H1 (cell line): ENCODE results near the gene ADD1. TPM values are rescaled to one million over a fixed set of nuclear protein-coding genes. Genes with fewer than 3 reads are reported as not detected.

Experiments
- CTCF ChIA-PET: fragments of 300-600 bp; sonication (Branson Sonifier 250); formaldehyde crosslinking; loops from one replicate; lab custom pipeline; 2021; ENCODE audit not compliant: partially characterized antibody; lab: Charles Lee
- POLR2A ChIA-PET: fragments of 300-600 bp; sonication (Branson Sonifier 250); formaldehyde crosslinking; loops from one replicate; lab custom pipeline; 2021; ENCODE audit warnings: inconsistent platforms; ENCODE audit not compliant: partially characterized antibody; lab: Charles Lee
- DNase-seq, 2 experiments: peaks; one replicate each; pipeline versions ENCODE4 v3.0.0 to v3.0.0-alpha.2; 2010 to 2022; ENCODE audit warnings: low spot score in 2 of 2, low read depth in 1 of 2, mixed read lengths in 1 of 2
- FAIRE-seq: peaks from 2 replicates; lab custom pipeline; 2011; peaks lifted over from hg19 to GRCh38; lab: Jason Lieb, UNC
- H2AFZ ChIP-seq: 2 replicates; pipeline ENCODE4 v1.8.1; 2012; ENCODE audit warnings: low read length, inconsistent platforms
- H2AK5ac ChIP-seq: 2 replicates; pipeline ENCODE4 v1.6.1; 2013; ENCODE audit warnings: low read depth, low read length
- H2BK120ac ChIP-seq: replicated peaks from 2 replicates; pipeline ENCODE3; 2013; ENCODE audit warnings: low read depth, low read length, inconsistent platforms
- H2BK12ac ChIP-seq: 2 replicates; pipeline ENCODE4 v1.6.1; 2013; ENCODE audit warnings: low read depth, low read length
- H2BK15ac ChIP-seq: 2 replicates; pipeline ENCODE4 v1.6.1; 2013; ENCODE audit warnings: low read length
- H2BK20ac ChIP-seq: 2 replicates; pipeline ENCODE4 v1.6.1; 2013; ENCODE audit warnings: low read length
- H2BK5ac ChIP-seq: 2 replicates; pipeline ENCODE4 v1.6.1; 2013; ENCODE audit warnings: low read depth, low read length
- H3K14ac ChIP-seq: 2 replicates; pipeline ENCODE4 v1.6.1; 2013; ENCODE audit warnings: inconsistent platforms; ENCODE audit not compliant: insufficient read length
- H3K18ac ChIP-seq: 2 replicates; pipeline ENCODE4 v1.6.1; 2013; ENCODE audit warnings: low read length; ENCODE audit errors: extremely low read depth
- H3K23ac ChIP-seq: 2 replicates; pipeline ENCODE4 v1.6.1; 2013; ENCODE audit warnings: inconsistent platforms; ENCODE audit not compliant: insufficient read length
- H3K23me2 ChIP-seq: 2 replicates; pipeline ENCODE4 v1.6.1; 2013; ENCODE audit warnings: low read depth, low read length
- H3K27ac ChIP-seq: 2 replicates; pipeline ENCODE4 v1.6.1; 2011; ENCODE audit warnings: low read depth, low read length, inconsistent platforms
- H3K27me3 ChIP-seq, 4 experiments: replicated peaks in 1 of 4; 1 replicate in 1 of 4; 2 replicates in 3 of 4; pipeline versions ENCODE4 v1.6.1 to v1.8.1; 2011 to 2013; ENCODE audit warnings: low read length in 3 of 4, mild to moderate bottlenecking in 3 of 4, inconsistent platforms in 2 of 4, mixed read lengths in 2 of 4, moderate library complexity in 1 of 4; ENCODE audit not compliant: control insufficient read depth in 3 of 4, insufficient read depth in 3 of 4; ENCODE audit errors: extremely low read depth in 1 of 4
- H3K36me3 ChIP-seq, 4 experiments: 2 replicates each; pipeline versions ENCODE4 v1.6.1 to v1.8.1; 2011 to 2013; ENCODE audit warnings: mild to moderate bottlenecking in 4 of 4, low read length in 3 of 4, moderate library complexity in 2 of 4, control low read depth in 1 of 4, inconsistent platforms in 1 of 4; ENCODE audit not compliant: insufficient read depth in 4 of 4, control insufficient read depth in 2 of 4
- H3K4ac ChIP-seq: replicated peaks from 2 replicates; pipeline ENCODE3; 2013; ENCODE audit warnings: low read length, low read depth, mixed read lengths, inconsistent platforms; ENCODE audit not compliant: insufficient read length
- H3K4me1 ChIP-seq, 4 experiments: replicated peaks in 1 of 4; 1 replicate in 1 of 4; 2 replicates in 3 of 4; pipeline versions ENCODE4 v1.6.1 to v1.8.1; 2011 to 2013; ENCODE audit warnings: low read length in 3 of 4, inconsistent platforms in 2 of 4, mixed read lengths in 1 of 4; ENCODE audit not compliant: insufficient read depth in 4 of 4, control insufficient read depth in 3 of 4
- H3K4me2 ChIP-seq, 2 experiments: 2 replicates each; pipeline versions ENCODE4 v1.6.1 to v1.8.1; 2011 to 2013; ENCODE audit warnings: low read depth in 2 of 2, low read length in 2 of 2, control low read depth in 1 of 2, inconsistent platforms in 1 of 2, mild to moderate bottlenecking in 1 of 2; ENCODE audit not compliant: insufficient read depth in 1 of 2
- H3K4me3 ChIP-seq, 4 experiments: fragments of 200-600, 300-600 bp in 1 of 4; sonication (generic), shearing (Covaris generic), sonication (Bioruptor Twin) in 1 of 4; 2 replicates each; pipeline versions ENCODE4 v1.5.1 to v1.8.1; 2011 to 2016; ENCODE audit warnings: low read length in 4 of 4, low read depth in 3 of 4, control low read depth in 2 of 4, inconsistent platforms in 2 of 4, mild to moderate bottlenecking in 2 of 4, mixed read lengths in 1 of 4, moderate library complexity in 1 of 4; ENCODE audit not compliant: insufficient read depth in 2 of 4; ENCODE audit errors: extremely low read depth in 1 of 4
- H3K56ac ChIP-seq: replicated peaks from 2 replicates; pipeline ENCODE3; 2013; ENCODE audit warnings: low read depth, mild to moderate bottlenecking, mixed read lengths, low read length, inconsistent platforms; ENCODE audit not compliant: insufficient read length
- H3K79me1 ChIP-seq: 2 replicates; pipeline ENCODE4 v1.6.1; 2013; ENCODE audit warnings: low read depth, low read length, control low read depth
- H3K79me2 ChIP-seq, 2 experiments: 2 replicates each; pipeline versions ENCODE4 v1.6.1 to v1.8.1; 2012 to 2013; ENCODE audit warnings: low read length in 2 of 2, mild to moderate bottlenecking in 2 of 2, inconsistent platforms in 1 of 2; ENCODE audit not compliant: insufficient read depth in 2 of 2, control insufficient read depth in 1 of 2
- H3K9ac ChIP-seq, 4 experiments: replicated peaks in 1 of 4; 1 replicate in 1 of 4; 2 replicates in 3 of 4; pipeline versions ENCODE4 v1.6.1 to v1.8.1; 2011 to 2013; ENCODE audit warnings: low read depth in 3 of 4, low read length in 3 of 4, control low read depth in 2 of 4, mild to moderate bottlenecking in 2 of 4, moderate library complexity in 2 of 4, inconsistent platforms in 1 of 4; ENCODE audit errors: extremely low read depth in 1 of 4
- H3K9me3 ChIP-seq, 2 experiments: 2 replicates each; pipeline versions ENCODE4 v1.6.1 to v1.8.1; 2012 to 2013; ENCODE audit warnings: mild to moderate bottlenecking in 2 of 2, moderate library complexity in 2 of 2, control low read depth in 1 of 2, inconsistent platforms in 1 of 2, low read depth in 1 of 2, low read length in 1 of 2, mixed read lengths in 1 of 2; ENCODE audit not compliant: insufficient read depth in 2 of 2
- H4K20me1 ChIP-seq, 2 experiments: replicated peaks in 1 of 2; 2 replicates each; pipeline versions ENCODE3 to v1.8.1; 2011 to 2013; ENCODE audit warnings: inconsistent platforms in 2 of 2, low read length in 2 of 2, mild to moderate bottlenecking in 1 of 2; ENCODE audit not compliant: insufficient read depth in 2 of 2, control insufficient read depth in 1 of 2
- H4K5ac ChIP-seq: 2 replicates; pipeline ENCODE4 v1.6.1; 2013; ENCODE audit warnings: low read length, low read depth, mixed read lengths, inconsistent platforms; ENCODE audit not compliant: insufficient read length
- H4K8ac ChIP-seq: 2 replicates; pipeline ENCODE4 v1.8.0; 2013; ENCODE audit warnings: mild to moderate bottlenecking, moderate library complexity, low read length, inconsistent platforms; ENCODE audit not compliant: insufficient read depth; ENCODE audit errors: extremely low read depth
- H4K91ac ChIP-seq: replicated peaks from 2 replicates; pipeline ENCODE3; 2013; ENCODE audit warnings: low read length, mixed read lengths, inconsistent platforms; ENCODE audit not compliant: insufficient read length
- CHD1 ChIP-seq: IDR thresholded peaks from 2 replicates; pipeline ENCODE4 v1.6.1; 2012; ENCODE audit warnings: low read depth, low read length, improper control_type of control experiment
- GABPA ChIP-seq: IDR thresholded peaks from 2 replicates; pipeline ENCODE4 v1.6.1; 2011; ENCODE audit warnings: mild to moderate bottlenecking, low read length, moderate library complexity, borderline replicate concordance; ENCODE audit not compliant: insufficient read depth
- NANOG ChIP-seq: IDR thresholded peaks from 2 replicates; pipeline ENCODE4 v1.6.1; 2011; ENCODE audit warnings: low read length, low read depth, mild to moderate bottlenecking, inconsistent platforms; ENCODE audit not compliant: insufficient read depth, poor library complexity, severe bottlenecking
- RAD21 ChIP-seq, 2 experiments: IDR thresholded peaks in 1 of 2; conservative IDR thresholded peaks in 1 of 2; 2 replicates each; pipeline ENCODE4 v1.6.1; 2011; ENCODE audit warnings: low read depth in 2 of 2, low read length in 2 of 2, improper control_type of control experiment in 1 of 2, inconsistent platforms in 1 of 2, mild to moderate bottlenecking in 1 of 2, moderate library complexity in 1 of 2
- RBBP5 ChIP-seq: IDR thresholded peaks from 2 replicates; pipeline ENCODE4 v1.7.1; 2012; ENCODE audit warnings: low read depth, mild to moderate bottlenecking, inconsistent platforms, low read length, moderate library complexity, borderline replicate concordance
- RNF2 ChIP-seq: fragments of 200-900, 300-1000 bp; sonication (generic); IDR thresholded peaks from 2 replicates; pipeline ENCODE4 v1.7.1; 2016; ENCODE audit warnings: borderline replicate concordance, low read depth, mild to moderate bottlenecking, antibody characterized with exemption, low read length; ENCODE audit not compliant: poor library complexity, severe bottlenecking; ENCODE audit errors: missing control alignments
- SP4 ChIP-seq: IDR thresholded peaks from 2 replicates; pipeline ENCODE4 v1.6.1; 2012; ENCODE audit warnings: low read length, inconsistent platforms
- WGBS, 2 experiments: shearing (Covaris generic) in 1 of 2; methylation state at CpG; one replicate each; pipeline versions ENCODE4 v1.1.6 to v1.1.7; 2013 to 2015; ENCODE audit warnings: low lambda C conversion rate in 2 of 2, mixed read lengths in 2 of 2, inconsistent platforms in 1 of 2, low coverage in 1 of 2, missing lambda C conversion rate in 1 of 2; ENCODE audit not compliant: insufficient replicate concordance in 2 of 2, insufficient coverage in 1 of 2, insufficient read length in 1 of 2; ENCODE audit errors: extremely low coverage in 1 of 2, missing lambda C conversion rate in 1 of 2; 5-methylcytosine and 5-hydroxymethylcytosine counted together
- polyA plus RNA-seq, 7 experiments: library from polyadenylated mRNA; depleted of rRNA in 3 of 7; stranded (reverse) in 5 of 7; unstranded in 2 of 7; fragments of >200 nt in 5 of 7; fragments of 200-250 nt in 2 of 7; gene quantifications; 1 replicate in 5 of 7; 2 replicates in 1 of 7; 4 replicates in 1 of 7; pipeline versions ENCODE4 v1.2.1 to v1.2.3, GENCODE V29; 2011 to 2013; ENCODE audit warnings: missing spikeins in 2 of 7, mixed read lengths in 2 of 7
- total RNA-seq: library from RNA; stranded (reverse); fragmentation: NEBNext Ultra II Directional; extraction: Animal tissue kit (Norgen Biotek cat#: 25700); gene quantifications from 2 replicates; pipeline ENCODE4 v1.2.1, GENCODE V29; 2021

The ADD1 gene
- total and polyA plus RNA-seq, 2 of the 8 experiments (the other 6 are each of a cell fraction or from before 2014, with no cell fraction given), result 113 to 143 TPM

DNA sequence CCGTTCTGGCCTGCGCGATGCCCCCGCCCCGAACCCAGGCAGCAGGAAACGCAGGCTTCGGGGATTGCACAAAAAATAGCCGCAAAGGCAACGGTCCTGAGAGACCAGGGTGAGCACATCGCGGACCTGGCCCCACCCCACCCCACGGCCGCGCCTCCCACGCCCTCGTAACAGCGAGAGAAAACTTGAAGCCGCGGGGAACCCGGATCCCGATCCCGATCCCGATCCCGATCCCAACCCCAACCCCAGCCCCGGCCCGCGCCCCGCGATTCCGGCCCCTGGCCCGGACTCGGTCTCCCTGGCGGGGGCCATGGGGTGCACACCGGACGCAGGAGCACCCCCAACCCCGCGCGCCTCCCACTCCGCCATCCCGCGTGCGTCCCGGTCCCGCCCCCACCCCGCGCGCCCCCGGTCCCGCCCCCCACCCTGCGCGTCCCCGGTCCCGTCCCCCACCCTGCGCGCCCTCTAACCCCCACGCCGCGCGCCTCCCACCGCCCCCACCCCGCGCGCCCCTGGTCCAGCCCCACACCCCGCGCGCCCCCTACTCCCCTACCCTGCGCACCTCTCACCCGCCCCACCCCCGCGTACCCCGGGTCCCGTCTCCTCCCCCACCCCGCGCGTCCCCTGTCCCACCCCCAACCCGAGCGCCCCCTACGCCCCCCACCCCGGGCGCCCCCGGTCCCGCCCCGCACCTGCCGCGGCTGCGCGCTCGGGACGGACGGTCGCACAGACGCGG lies 90.6 kb downstream of the ADD1 start:
- TF ChIP-seq RBBP5, result 0 out of 2 replicates have a peak, but pooled peaks have one; percentile 1
- TF ChIP-seq CHD1, result no peak
- no peak for TF ChIP-seq GABPA
- no peak for TF ChIP-seq RAD21 (IDR thresholded peaks at IDR 0.05 in 1 of 2, conservative IDR thresholded peaks at IDR 0.05 in 1 of 2; ENCODE audit: low read depth in 2 of 2, low read length in 2 of 2)
- no peak for TF ChIP-seq RNF2
- no peak for TF ChIP-seq NANOG
- no peak for TF ChIP-seq SP4
- H4K8ac ChIP-seq, result no peak overlapping the region
- no peak overlapping the region for H2AFZ ChIP-seq
- H3K9me3 ChIP-seq, result no peaks in the 10 kb centered on the region
- POLR2A ChIA-PET, result interaction anchor here (2.1 to 6.0 kb wide), 2 partner anchors 9 to 10 kb away, joined by 19 to 45 read pairs; no protein-coding TSS in a partner anchor
- FAIRE-seq (no peak), DNase-seq (no peak)
- H3K36me3 ChIP-seq, result peaks cover 8 to 31% (median 23%) of the 10 kb centered on the region in 4 experiments; a peak in 7 of 8 replicates
- peaks cover 9% of the 10 kb centered on the region for H3K79me1 ChIP-seq
- peak overlapping the region; percentile 69 to 88 for H3K4me2 ChIP-seq
- H3K4ac ChIP-seq, result no peak overlapping the region
- H3K9ac ChIP-seq, result peak overlapping the region in 2 of 4 experiments; percentile 38 to 47; a peak in 3 of 7 replicates
- no peak overlapping the region for H3K23ac ChIP-seq
- WGBS, 2 experiments, result 0% methylated on average over 2 of the region's 93 CpGs; no CpG with 5 or more reads in 1 of the 2 experiments
- H3K14ac ChIP-seq, result no peak overlapping the region
- H2BK20ac ChIP-seq, result no peak overlapping the region
- H3K79me2 ChIP-seq, result peaks cover 0 to 19% of the 10 kb centered on the region in 2 experiments; a peak in 2 of 4 replicates
- H2BK15ac ChIP-seq, result no peak overlapping the region
- H4K5ac ChIP-seq, result no peak overlapping the region
- H3K23me2 ChIP-seq, result peaks cover 15% of the 10 kb centered on the region
- peaks cover 9 to 29% of the 10 kb centered on the region in 2 experiments for H4K20me1 ChIP-seq
- CTCF ChIA-PET, result interaction anchor here (1.2 kb wide), 2 partner anchors 11 to 66 kb away, joined by 3 read pairs; no protein-coding TSS in a partner anchor
- H3K56ac ChIP-seq, result no peak overlapping the region
- no peak overlapping the region for H2BK5ac ChIP-seq
- no peak overlapping the region for H4K91ac ChIP-seq
- H2BK120ac ChIP-seq, result no peak overlapping the region
- H3K18ac ChIP-seq, result no peak overlapping the region; the same call in 1 of the 2 replicates
- no peaks in the 10 kb centered on the region for H3K27me3 ChIP-seq
- H3K4me3 ChIP-seq, result peak overlapping the region; percentile 79 to 83 (median 82)
- no peak overlapping the region for H2AK5ac ChIP-seq
- no peak overlapping the region for H2BK12ac ChIP-seq
- no peak overlapping the region for H3K27ac ChIP-seq
- peaks cover 0 to 14% (median 7%) of the 10 kb centered on the region in 4 experiments; a peak in 6 of 7 replicates for H3K4me1 ChIP-seq
